Fibroblast of lung (primary cell): ENCODE results near the gene MINDY1. TPM values are rescaled to one million over a fixed set of nuclear protein-coding genes. Genes with fewer than 3 reads are reported as not detected.

ENCODE experiments used
- DNase-seq, 2 donors: peaks; one replicate each; pipeline versions ENCODE4 v3.0.0 to v3.0.0-alpha.2; 2010; ENCODE audit warnings: low read depth in 2 of 2
- H2AFZ ChIP-seq: 2 replicates; pipeline ENCODE4 v1.5.1; 2012; ENCODE audit warnings: low read length, control low read depth, inconsistent platforms
- H3K27ac ChIP-seq: 2 replicates; pipeline ENCODE4 v1.5.1; 2011; ENCODE audit warnings: low read length, control low read depth; ENCODE audit not compliant: insufficient read depth
- H3K27me3 ChIP-seq: 2 replicates; pipeline ENCODE4 v1.5.1; 2011; ENCODE audit warnings: mild to moderate bottlenecking, low read length; ENCODE audit not compliant: control insufficient read depth, insufficient read depth
- H3K36me3 ChIP-seq: 2 replicates; pipeline ENCODE4 v1.5.1; 2011; ENCODE audit warnings: low read length; ENCODE audit not compliant: control insufficient read depth, insufficient read depth
- H3K4me1 ChIP-seq: 2 replicates; pipeline ENCODE4 v1.5.1; 2011; ENCODE audit warnings: low read length; ENCODE audit not compliant: control insufficient read depth, insufficient read depth; ENCODE audit errors: extremely low read depth
- H3K4me2 ChIP-seq: 2 replicates; pipeline ENCODE4 v1.5.1; 2011; ENCODE audit warnings: low read length, control low read depth; ENCODE audit not compliant: insufficient read depth; ENCODE audit errors: extremely low read depth
- H3K4me3 ChIP-seq, 4 experiments: fragments of 200-600 bp in 1 of 4; sonication (generic) in 1 of 4; replicated peaks in 1 of 4; 2 replicates each; pipeline ENCODE4 v1.5.1; 2011 to 2016; ENCODE audit warnings: low read length in 4 of 4, low read depth in 3 of 4, mild to moderate bottlenecking in 3 of 4, control low read depth in 2 of 4, inconsistent platforms in 1 of 4, mixed read lengths in 1 of 4; ENCODE audit not compliant: insufficient read depth in 1 of 4; ENCODE audit errors: control extremely low read depth in 1 of 4
- H3K79me2 ChIP-seq: 2 replicates; pipeline ENCODE4 v1.5.1; 2012; ENCODE audit warnings: mild to moderate bottlenecking, low read length, inconsistent platforms; ENCODE audit not compliant: control insufficient read depth, insufficient read depth
- H3K9ac ChIP-seq: 2 replicates; pipeline ENCODE4 v1.5.1; 2011; ENCODE audit warnings: mild to moderate bottlenecking, low read length, control low read depth; ENCODE audit not compliant: insufficient read depth
- H3K9me3 ChIP-seq: 2 replicates; pipeline ENCODE4 v1.5.1; 2012; ENCODE audit warnings: low read depth, low read length; ENCODE audit not compliant: control insufficient read depth, insufficient read depth
- H4K20me1 ChIP-seq: 2 replicates; pipeline ENCODE4 v1.5.1; 2011; ENCODE audit warnings: low read length; ENCODE audit not compliant: control insufficient read depth, insufficient read depth; ENCODE audit errors: extremely low read depth
- CTCF ChIP-seq, 2 donors: IDR thresholded peaks in 1 of 2; conservative IDR thresholded peaks in 1 of 2; 1 replicate in 1 of 2; 2 replicates in 1 of 2; pipeline ENCODE4 v1.5.1; 2011 to 2012; ENCODE audit warnings: low read length in 2 of 2, control low read depth in 1 of 2, inconsistent platforms in 1 of 2, low read depth in 1 of 2, mild to moderate bottlenecking in 1 of 2
- EZH2 ChIP-seq: IDR thresholded peaks from 2 replicates; pipeline ENCODE4 v1.5.1; 2012; ENCODE audit warnings: low read length, control low read depth, mild to moderate bottlenecking; ENCODE audit errors: missing control alignments
- polyA plus RNA-seq, 2 donors: library from polyadenylated mRNA; depleted of rRNA in 1 of 2; stranded (reverse) in 1 of 2; unstranded in 1 of 2; fragments of >200 nt; gene quantifications; 2 replicates each; pipeline ENCODE4 v1.2.1, GENCODE V29; 2011 to 2012; ENCODE audit warnings: missing spikeins in 1 of 2
- total RNA-seq: library from RNA; depleted of rRNA; stranded (reverse); fragments of >200 nt; gene quantifications from 2 replicates; pipeline ENCODE4 v1.2.1, GENCODE V29; 2014

MINDY1 gene
- total and polyA plus RNA-seq, 2 donors (not counting 1 experiment from before 2014, with no cell fraction given), result 11.7 to 17.3 TPM

DNA sequence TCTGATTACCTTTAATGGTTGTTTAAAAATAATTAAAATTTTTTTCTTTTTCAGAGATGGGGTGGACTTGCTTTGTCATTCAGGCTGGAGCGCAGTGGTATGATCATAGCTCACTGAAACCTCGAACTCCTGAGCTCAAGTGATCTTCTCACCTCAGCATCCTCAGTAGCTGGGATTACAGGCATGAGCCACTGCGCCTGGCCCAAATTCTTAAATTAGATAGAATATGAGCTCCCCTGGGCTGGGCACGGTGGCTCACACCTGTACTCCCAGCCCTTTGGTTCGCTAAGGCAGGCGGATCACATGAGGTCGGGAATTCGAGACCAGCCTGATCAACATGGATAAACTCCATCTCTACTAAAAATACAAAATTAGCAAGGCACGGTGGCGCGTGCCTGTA, 49.0 kb downstream of the MINDY1 start:
- H3K36me3 ChIP-seq, result peaks cover 3% of the 10 kb centered on the region

GRCh38 chr1:150955280-150955679, 51.4 kb downstream of the MINDY1 start:
- Histone ChIP-seq H3K9me3 (no peaks in the 10 kb centered on the region), H3K36me3 (peaks cover 9% of the 10 kb centered on the region), H4K20me1 (no peaks in the 10 kb centered on the region), H3K9ac (no peak overlapping the region), H3K4me3 (no peak overlapping the region), H2AFZ (no peak overlapping the region), H3K4me2 (no peak overlapping the region), H3K79me2 (no peaks in the 10 kb centered on the region), H3K27me3 (no peaks in the 10 kb centered on the region), H3K27ac (no peak overlapping the region), H3K4me1 (no peaks in the 10 kb centered on the region)
- no peak for TF ChIP-seq CTCF (conservative IDR thresholded peaks at IDR 0.05 in 1 of 2, IDR thresholded peaks at IDR 0.05 in 1 of 2; ENCODE audit: low read depth in 1 of 2, low read length in 2 of 2)
- TF ChIP-seq EZH2, result no peak
- DNase-seq, result no peak

More for the DNA sequence above, 49.0 kb downstream of the MINDY1 start:
- H3K4me1 ChIP-seq, result no peaks in the 10 kb centered on the region
- no peak overlapping the region for H3K4me3 ChIP-seq
- H4K20me1 ChIP-seq, result no peaks in the 10 kb centered on the region
- H3K79me2 ChIP-seq, result no peaks in the 10 kb centered on the region
- no peak overlapping the region for H3K27ac ChIP-seq
- no peaks in the 10 kb centered on the region for H3K27me3 ChIP-seq
- no peak for DNase-seq
- H3K9ac ChIP-seq, result no peak overlapping the region
- TF ChIP-seq CTCF (conservative IDR thresholded peaks at IDR 0.05 in 1 of 2, IDR thresholded peaks at IDR 0.05 in 1 of 2; ENCODE audit: low read depth in 1 of 2, low read length in 2 of 2) (no peak), EZH2 (no peak)
- H3K4me2 ChIP-seq, result no peak overlapping the region
- H2AFZ ChIP-seq, result no peak overlapping the region
- H3K9me3 ChIP-seq, result no peaks in the 10 kb centered on the region

GRCh38 chr1:150954708-150955107, 52.0 kb downstream of the MINDY1 start:
- Histone ChIP-seq H3K4me2 (no peak overlapping the region), H3K36me3 (peaks cover 9% of the 10 kb centered on the region), H3K27me3 (no peaks in the 10 kb centered on the region), H3K9ac (no peak overlapping the region), H2AFZ (no peak overlapping the region), H3K27ac (no peak overlapping the region), H3K9me3 (no peaks in the 10 kb centered on the region), H4K20me1 (no peaks in the 10 kb centered on the region), H3K4me1 (no peaks in the 10 kb centered on the region), H3K4me3 (no peak overlapping the region), H3K79me2 (no peaks in the 10 kb centered on the region)
- TF ChIP-seq EZH2, result no peak
- no peak for TF ChIP-seq CTCF (conservative IDR thresholded peaks at IDR 0.05 in 1 of 2, IDR thresholded peaks at IDR 0.05 in 1 of 2; ENCODE audit: low read depth in 1 of 2, low read length in 2 of 2)
- DNase-seq, result no peak

Other genes with a start within 250 kb of the MINDY1 start
- gene CTSS, start 241.1 kb downstream of the MINDY1 start, total RNA-seq, result 2.6 and 4.6 TPM in 2 replicates
- gene CTSS, start 241.1 kb downstream of the MINDY1 start, polyA plus RNA-seq, result 1.9 and 2.8 TPM in 2 replicates
- gene CTSK, start 198.6 kb downstream of the MINDY1 start, total RNA-seq, result 461 and 479 TPM in 2 replicates
- gene CTSK, start 198.6 kb downstream of the MINDY1 start, polyA plus RNA-seq, result 209 and 361 TPM in 2 replicates
- gene ARNT, start 130.3 kb downstream of the MINDY1 start, total RNA-seq, result 32.4 and 37.3 TPM in 2 replicates
- gene ARNT, start 130.3 kb downstream of the MINDY1 start, polyA plus RNA-seq, result 37.1 and 44.9 TPM in 2 replicates
- not detected in 2 replicates for gene CTXND2, start 119.8 kb downstream of the MINDY1 start, total RNA-seq
- not detected in 2 replicates for gene CTXND2, start 119.8 kb downstream of the MINDY1 start, polyA plus RNA-seq
- gene SETDB1, start 80.5 kb downstream of the MINDY1 start, total RNA-seq, result 26.7 and 30.7 TPM in 2 replicates
- gene SETDB1, start 80.5 kb downstream of the MINDY1 start, polyA plus RNA-seq, result 25.3 and 27.0 TPM in 2 replicates
- 138 and 190 TPM in 2 replicates for gene CERS2, start 32.1 kb downstream of the MINDY1 start, total RNA-seq
- 201 and 254 TPM in 2 replicates for gene CERS2, start 32.1 kb downstream of the MINDY1 start, polyA plus RNA-seq
- under 0.01 and 0.33 TPM in 2 replicates for gene ANXA9, start 24.6 kb downstream of the MINDY1 start, total RNA-seq
- 0.03 and 0.07 TPM in 2 replicates for gene ANXA9, start 24.6 kb downstream of the MINDY1 start, polyA plus RNA-seq
- gene PRUNE1, start 1.5 kb upstream of the MINDY1 start, total RNA-seq, result 6.3 and 7.2 TPM in 2 replicates
- 11.8 and 16.6 TPM in 2 replicates for gene PRUNE1, start 1.5 kb upstream of the MINDY1 start, polyA plus RNA-seq
- under 0.01 and 0.33 TPM in 2 replicates for gene BNIPL, start 29.7 kb upstream of the MINDY1 start, total RNA-seq
- 0.07 and 0.10 TPM in 2 replicates for gene BNIPL, start 29.7 kb upstream of the MINDY1 start, polyA plus RNA-seq
- 2.8 and 3.5 TPM in 2 replicates for gene C1orf56, start 40.8 kb upstream of the MINDY1 start, total RNA-seq
- 1.4 and 1.5 TPM in 2 replicates for gene C1orf56, start 40.8 kb upstream of the MINDY1 start, polyA plus RNA-seq
- gene CDC42SE1, start 52.7 kb upstream of the MINDY1 start, total RNA-seq, result 29.8 and 36.5 TPM in 2 replicates
- gene CDC42SE1, start 52.7 kb upstream of the MINDY1 start, polyA plus RNA-seq, result 49.9 and 55.0 TPM in 2 replicates
- 0.77 and 2.8 TPM in 2 replicates for gene MLLT11, start 53.5 kb upstream of the MINDY1 start, total RNA-seq
- 7.2 and 10.4 TPM in 2 replicates for gene MLLT11, start 53.5 kb upstream of the MINDY1 start, polyA plus RNA-seq
- 12.8 and 13.9 TPM in 2 replicates for gene GABPB2, start 63.9 kb upstream of the MINDY1 start, total RNA-seq
- gene GABPB2, start 63.9 kb upstream of the MINDY1 start, polyA plus RNA-seq, result 13.0 and 14.9 TPM in 2 replicates
- 0.51 and 0.99 TPM in 2 replicates for gene SEMA6C, start 139.7 kb upstream of the MINDY1 start, total RNA-seq
- 0.76 and 0.94 TPM in 2 replicates for gene SEMA6C, start 139.7 kb upstream of the MINDY1 start, polyA plus RNA-seq
- not detected in 2 replicates for gene TNFAIP8L2, start 149.7 kb upstream of the MINDY1 start, total RNA-seq
- not detected in 2 replicates for gene TNFAIP8L2, start 149.7 kb upstream of the MINDY1 start, polyA plus RNA-seq
- 8.2 and 9.7 TPM in 2 replicates for gene LYSMD1, start 159.0 kb upstream of the MINDY1 start, total RNA-seq
- gene LYSMD1, start 159.0 kb upstream of the MINDY1 start, polyA plus RNA-seq, result 3.6 and 4.6 TPM in 2 replicates
- gene SCNM1, start 159.2 kb upstream of the MINDY1 start, total RNA-seq, result 26.5 and 29.2 TPM in 2 replicates
- 29.7 and 32.7 TPM in 2 replicates for gene SCNM1, start 159.2 kb upstream of the MINDY1 start, polyA plus RNA-seq
- not detected in 2 replicates for gene TMOD4, start 169.1 kb upstream of the MINDY1 start, total RNA-seq
- gene TMOD4, start 169.1 kb upstream of the MINDY1 start, polyA plus RNA-seq, result 0.41 and 0.53 TPM in 2 replicates
- gene VPS72, start 183.3 kb upstream of the MINDY1 start, total RNA-seq, result 42.9 and 47.5 TPM in 2 replicates
- gene VPS72, start 183.3 kb upstream of the MINDY1 start, polyA plus RNA-seq, result 43.8 and 57.8 TPM in 2 replicates
- 61.4 and 80.9 TPM in 2 replicates for gene PIP5K1A, start 191.7 kb upstream of the MINDY1 start, total RNA-seq
- gene PIP5K1A, start 191.7 kb upstream of the MINDY1 start, polyA plus RNA-seq, result 108 and 118 TPM in 2 replicates
- gene PSMD4, start 247.8 kb upstream of the MINDY1 start, total RNA-seq, result 193 and 240 TPM in 2 replicates
- gene PSMD4, start 247.8 kb upstream of the MINDY1 start, polyA plus RNA-seq, result 210 and 282 TPM in 2 replicates